H1 (cell line): ENCODE results near the gene CELSR3. TPM values are rescaled to one million over a fixed set of nuclear protein-coding genes. Genes with fewer than 3 reads are reported as not detected.

Source experiments
- CTCF ChIA-PET: fragments of 300-600 bp; sonication (Branson Sonifier 250); formaldehyde crosslinking; loops from one replicate; lab custom pipeline; 2021; ENCODE audit not compliant: partially characterized antibody; lab: Charles Lee
- POLR2A ChIA-PET: fragments of 300-600 bp; sonication (Branson Sonifier 250); formaldehyde crosslinking; loops from one replicate; lab custom pipeline; 2021; ENCODE audit warnings: inconsistent platforms; ENCODE audit not compliant: partially characterized antibody; lab: Charles Lee
- DNase-seq, 2 experiments: peaks; one replicate each; pipeline versions ENCODE4 v3.0.0 to v3.0.0-alpha.2; 2010 to 2022; ENCODE audit warnings: low spot score in 2 of 2, low read depth in 1 of 2, mixed read lengths in 1 of 2
- FAIRE-seq: peaks from 2 replicates; lab custom pipeline; 2011; peaks lifted over from hg19 to GRCh38; lab: Jason Lieb, UNC
- H2AFZ ChIP-seq: 2 replicates; pipeline ENCODE4 v1.8.1; 2012; ENCODE audit warnings: low read length, inconsistent platforms
- H2AK5ac ChIP-seq: 2 replicates; pipeline ENCODE4 v1.6.1; 2013; ENCODE audit warnings: low read depth, low read length
- H2BK120ac ChIP-seq: replicated peaks from 2 replicates; pipeline ENCODE3; 2013; ENCODE audit warnings: low read depth, low read length, inconsistent platforms
- H2BK12ac ChIP-seq: 2 replicates; pipeline ENCODE4 v1.6.1; 2013; ENCODE audit warnings: low read depth, low read length
- H2BK15ac ChIP-seq: 2 replicates; pipeline ENCODE4 v1.6.1; 2013; ENCODE audit warnings: low read length
- H2BK20ac ChIP-seq: 2 replicates; pipeline ENCODE4 v1.6.1; 2013; ENCODE audit warnings: low read length
- H2BK5ac ChIP-seq: 2 replicates; pipeline ENCODE4 v1.6.1; 2013; ENCODE audit warnings: low read depth, low read length
- H3K14ac ChIP-seq: 2 replicates; pipeline ENCODE4 v1.6.1; 2013; ENCODE audit warnings: inconsistent platforms; ENCODE audit not compliant: insufficient read length
- H3K18ac ChIP-seq: 2 replicates; pipeline ENCODE4 v1.6.1; 2013; ENCODE audit warnings: low read length; ENCODE audit errors: extremely low read depth
- H3K23ac ChIP-seq: 2 replicates; pipeline ENCODE4 v1.6.1; 2013; ENCODE audit warnings: inconsistent platforms; ENCODE audit not compliant: insufficient read length
- H3K23me2 ChIP-seq: 2 replicates; pipeline ENCODE4 v1.6.1; 2013; ENCODE audit warnings: low read depth, low read length
- H3K27ac ChIP-seq: 2 replicates; pipeline ENCODE4 v1.6.1; 2011; ENCODE audit warnings: low read depth, low read length, inconsistent platforms
- H3K27me3 ChIP-seq, 4 experiments: replicated peaks in 1 of 4; 1 replicate in 1 of 4; 2 replicates in 3 of 4; pipeline versions ENCODE4 v1.6.1 to v1.8.1; 2011 to 2013; ENCODE audit warnings: low read length in 3 of 4, mild to moderate bottlenecking in 3 of 4, inconsistent platforms in 2 of 4, mixed read lengths in 2 of 4, moderate library complexity in 1 of 4; ENCODE audit not compliant: control insufficient read depth in 3 of 4, insufficient read depth in 3 of 4; ENCODE audit errors: extremely low read depth in 1 of 4
- H3K36me3 ChIP-seq, 4 experiments: 2 replicates each; pipeline versions ENCODE4 v1.6.1 to v1.8.1; 2011 to 2013; ENCODE audit warnings: mild to moderate bottlenecking in 4 of 4, low read length in 3 of 4, moderate library complexity in 2 of 4, control low read depth in 1 of 4, inconsistent platforms in 1 of 4; ENCODE audit not compliant: insufficient read depth in 4 of 4, control insufficient read depth in 2 of 4
- H3K4ac ChIP-seq: replicated peaks from 2 replicates; pipeline ENCODE3; 2013; ENCODE audit warnings: low read length, low read depth, mixed read lengths, inconsistent platforms; ENCODE audit not compliant: insufficient read length
- H3K4me1 ChIP-seq, 4 experiments: replicated peaks in 1 of 4; 1 replicate in 1 of 4; 2 replicates in 3 of 4; pipeline versions ENCODE4 v1.6.1 to v1.8.1; 2011 to 2013; ENCODE audit warnings: low read length in 3 of 4, inconsistent platforms in 2 of 4, mixed read lengths in 1 of 4; ENCODE audit not compliant: insufficient read depth in 4 of 4, control insufficient read depth in 3 of 4
- H3K4me2 ChIP-seq, 2 experiments: 2 replicates each; pipeline versions ENCODE4 v1.6.1 to v1.8.1; 2011 to 2013; ENCODE audit warnings: low read depth in 2 of 2, low read length in 2 of 2, control low read depth in 1 of 2, inconsistent platforms in 1 of 2, mild to moderate bottlenecking in 1 of 2; ENCODE audit not compliant: insufficient read depth in 1 of 2
- H3K4me3 ChIP-seq, 4 experiments: fragments of 200-600, 300-600 bp in 1 of 4; sonication (generic), shearing (Covaris generic), sonication (Bioruptor Twin) in 1 of 4; 2 replicates each; pipeline versions ENCODE4 v1.5.1 to v1.8.1; 2011 to 2016; ENCODE audit warnings: low read length in 4 of 4, low read depth in 3 of 4, control low read depth in 2 of 4, inconsistent platforms in 2 of 4, mild to moderate bottlenecking in 2 of 4, mixed read lengths in 1 of 4, moderate library complexity in 1 of 4; ENCODE audit not compliant: insufficient read depth in 2 of 4; ENCODE audit errors: extremely low read depth in 1 of 4
- H3K56ac ChIP-seq: replicated peaks from 2 replicates; pipeline ENCODE3; 2013; ENCODE audit warnings: low read depth, mild to moderate bottlenecking, mixed read lengths, low read length, inconsistent platforms; ENCODE audit not compliant: insufficient read length
- H3K79me1 ChIP-seq: 2 replicates; pipeline ENCODE4 v1.6.1; 2013; ENCODE audit warnings: low read depth, low read length, control low read depth
- H3K79me2 ChIP-seq, 2 experiments: 2 replicates each; pipeline versions ENCODE4 v1.6.1 to v1.8.1; 2012 to 2013; ENCODE audit warnings: low read length in 2 of 2, mild to moderate bottlenecking in 2 of 2, inconsistent platforms in 1 of 2; ENCODE audit not compliant: insufficient read depth in 2 of 2, control insufficient read depth in 1 of 2
- H3K9ac ChIP-seq, 4 experiments: replicated peaks in 1 of 4; 1 replicate in 1 of 4; 2 replicates in 3 of 4; pipeline versions ENCODE4 v1.6.1 to v1.8.1; 2011 to 2013; ENCODE audit warnings: low read depth in 3 of 4, low read length in 3 of 4, control low read depth in 2 of 4, mild to moderate bottlenecking in 2 of 4, moderate library complexity in 2 of 4, inconsistent platforms in 1 of 4; ENCODE audit errors: extremely low read depth in 1 of 4
- H3K9me3 ChIP-seq, 2 experiments: 2 replicates each; pipeline versions ENCODE4 v1.6.1 to v1.8.1; 2012 to 2013; ENCODE audit warnings: mild to moderate bottlenecking in 2 of 2, moderate library complexity in 2 of 2, control low read depth in 1 of 2, inconsistent platforms in 1 of 2, low read depth in 1 of 2, low read length in 1 of 2, mixed read lengths in 1 of 2; ENCODE audit not compliant: insufficient read depth in 2 of 2
- H4K20me1 ChIP-seq, 2 experiments: replicated peaks in 1 of 2; 2 replicates each; pipeline versions ENCODE3 to v1.8.1; 2011 to 2013; ENCODE audit warnings: inconsistent platforms in 2 of 2, low read length in 2 of 2, mild to moderate bottlenecking in 1 of 2; ENCODE audit not compliant: insufficient read depth in 2 of 2, control insufficient read depth in 1 of 2
- H4K5ac ChIP-seq: 2 replicates; pipeline ENCODE4 v1.6.1; 2013; ENCODE audit warnings: low read length, low read depth, mixed read lengths, inconsistent platforms; ENCODE audit not compliant: insufficient read length
- H4K8ac ChIP-seq: 2 replicates; pipeline ENCODE4 v1.8.0; 2013; ENCODE audit warnings: mild to moderate bottlenecking, moderate library complexity, low read length, inconsistent platforms; ENCODE audit not compliant: insufficient read depth; ENCODE audit errors: extremely low read depth
- H4K91ac ChIP-seq: replicated peaks from 2 replicates; pipeline ENCODE3; 2013; ENCODE audit warnings: low read length, mixed read lengths, inconsistent platforms; ENCODE audit not compliant: insufficient read length
- ASH2L ChIP-seq: fragments of 200-600, 300-600 bp; sonication (generic); IDR thresholded peaks from one replicate; pipeline ENCODE4 v1.7.1; 2017; ENCODE audit warnings: low read length
- WGBS, 2 experiments: shearing (Covaris generic) in 1 of 2; methylation state at CpG; one replicate each; pipeline versions ENCODE4 v1.1.6 to v1.1.7; 2013 to 2015; ENCODE audit warnings: low lambda C conversion rate in 2 of 2, mixed read lengths in 2 of 2, inconsistent platforms in 1 of 2, low coverage in 1 of 2, missing lambda C conversion rate in 1 of 2; ENCODE audit not compliant: insufficient replicate concordance in 2 of 2, insufficient coverage in 1 of 2, insufficient read length in 1 of 2; ENCODE audit errors: extremely low coverage in 1 of 2, missing lambda C conversion rate in 1 of 2; 5-methylcytosine and 5-hydroxymethylcytosine counted together
- polyA plus RNA-seq, 7 experiments: library from polyadenylated mRNA; depleted of rRNA in 3 of 7; stranded (reverse) in 5 of 7; unstranded in 2 of 7; fragments of >200 nt in 5 of 7; fragments of 200-250 nt in 2 of 7; gene quantifications; 1 replicate in 5 of 7; 2 replicates in 1 of 7; 4 replicates in 1 of 7; pipeline versions ENCODE4 v1.2.1 to v1.2.3, GENCODE V29; 2011 to 2013; ENCODE audit warnings: missing spikeins in 2 of 7, mixed read lengths in 2 of 7
- total RNA-seq: library from RNA; stranded (reverse); fragmentation: NEBNext Ultra II Directional; extraction: Animal tissue kit (Norgen Biotek cat#: 25700); gene quantifications from 2 replicates; pipeline ENCODE4 v1.2.1, GENCODE V29; 2021

The CELSR3 gene
- total and polyA plus RNA-seq, 2 of the 8 experiments (the other 6 are each of a cell fraction or from before 2014, with no cell fraction given), result 11.6 to 29.5 TPM

GRCh38 chr3:48674505-48674904, 11.8 kb upstream of the CELSR3 start:
- Histone ChIP-seq H3K4ac (no peak overlapping the region), H4K91ac (no peak overlapping the region), H3K18ac (no peak overlapping the region), H3K14ac (no peak overlapping the region), H3K56ac (no peak overlapping the region), H3K23ac (no peak overlapping the region), H3K79me2 (no peaks in the 10 kb centered on the region), H3K27ac (no peak overlapping the region), H3K23me2 (no peaks in the 10 kb centered on the region), H2AK5ac (no peak overlapping the region), H2BK15ac (no peak overlapping the region), H3K9me3 (no peaks in the 10 kb centered on the region), H3K9ac (no peak overlapping the region), H3K4me2 (no peak overlapping the region), H3K36me3 (peaks cover 14 to 50% (median 30%) of the 10 kb centered on the region in 4 experiments), H3K4me3 (no peak overlapping the region), H2BK20ac (no peak overlapping the region), H3K79me1 (no peaks in the 10 kb centered on the region), H4K5ac (no peak overlapping the region), H2BK12ac (no peak overlapping the region), H3K4me1 (no peaks in the 10 kb centered on the region), H3K27me3 (no peaks in the 10 kb centered on the region), H2BK5ac (no peak overlapping the region), H4K8ac (no peak overlapping the region), H4K20me1 (peaks cover 0 to 5% of the 10 kb centered on the region in 2 experiments), H2AFZ (no peak overlapping the region), H2BK120ac (no peak overlapping the region)
- DNase-seq, result no peak
- ChIA-PET CTCF (interaction anchor here (0.9 to 3.8 kb wide), 6 partner anchors 10 to 201 kb away, joined by 3 to 21 read pairs (median 6); partner anchors contain the start of gene NCKIPSD), POLR2A (interaction anchor here (0.7 to 15.0 kb wide), 6 partner anchors 8 to 331 kb away, joined by 3 to 175 read pairs (median 4); partner anchors contain the start of genes CELSR3 and IP6K2)
- WGBS, 2 experiments, result 96% methylated on average over 9 of the region's 9 CpGs; no CpG with 5 or more reads in 1 of the 2 experiments
- no peak for FAIRE-seq
- no peak for TF ChIP-seq ASH2L
